Kidney (tissue), 14 donors: ENCODE results near the gene SH3GL2. TPM values are rescaled to one million over a fixed set of nuclear protein-coding genes. Genes with fewer than 3 reads are reported as not detected.

Source experiments
- DNase-seq, 5 donors: peaks; one replicate each; pipeline ENCODE4 v3.0.0-alpha.2; 2013 to 2020
- FAIRE-seq: peaks from 2 replicates; lab custom pipeline; 2012; peaks lifted over from hg19 to GRCh38; lab: Jason Lieb, UNC
- H3K27ac ChIP-seq, 2 donors: one replicate each; pipeline ENCODE4 v1.7.0; 2013; ENCODE audit warnings: low read depth in 2 of 2, low read length in 2 of 2, inconsistent platforms in 1 of 2
- H3K27me3 ChIP-seq: one replicate; pipeline ENCODE4 v1.7.1; 2013; ENCODE audit warnings: low read length, inconsistent platforms; ENCODE audit not compliant: control insufficient read depth, insufficient read depth
- H3K36me3 ChIP-seq, 3 donors: one replicate each; pipeline versions ENCODE4 v1.7.0 to v1.7.1; 2013; ENCODE audit warnings: low read length in 3 of 3, control low read depth in 1 of 3, inconsistent platforms in 1 of 3; ENCODE audit not compliant: insufficient read depth in 3 of 3, control insufficient read depth in 2 of 3
- H3K4me1 ChIP-seq, 3 donors: one replicate each; pipeline versions ENCODE4 v1.7.0 to v1.7.1; 2013; ENCODE audit warnings: low read length in 3 of 3, inconsistent platforms in 1 of 3, low read depth in 1 of 3; ENCODE audit not compliant: control insufficient read depth in 2 of 3, insufficient read depth in 2 of 3
- H3K4me3 ChIP-seq, 3 donors: one replicate each; pipeline versions ENCODE4 v1.7.0 to v1.8.1; 2013; ENCODE audit warnings: low read length in 3 of 3, control low read depth in 1 of 3, inconsistent platforms in 1 of 3
- H3K9ac ChIP-seq, 3 donors: one replicate each; pipeline versions ENCODE4 v1.7.0 to v1.7.1; 2013; ENCODE audit warnings: low read length in 3 of 3, control low read depth in 1 of 3, inconsistent platforms in 1 of 3
- H3K9me3 ChIP-seq, 3 donors: one replicate each; pipeline versions ENCODE4 v1.7.0 to v1.7.1; 2013; ENCODE audit warnings: low read length in 3 of 3, control low read depth in 1 of 3, inconsistent platforms in 1 of 3; ENCODE audit not compliant: control insufficient read depth in 2 of 3, insufficient read depth in 1 of 3
- CTCF ChIP-seq: IDR thresholded peaks from 3 replicates; pipeline ENCODE4 v1.5.1; 2012; ENCODE audit warnings: mild to moderate bottlenecking, moderate library complexity, borderline replicate concordance; ENCODE audit not compliant: insufficient read depth; ENCODE audit errors: extremely low read depth
- intact Hi-C: fragments of 100-400 bp; cut with DNase I; formaldehyde crosslinking; loops from one replicate; pipeline ENCODE4 v1.11.1; 2022
- polyA plus RNA-seq: library from polyadenylated mRNA; stranded (reverse); fragments of 350-450 nt; fragmentation: Illumina TruSeq; extraction: RNeasy Lipid Tissue Mini Kit (QIAGEN cat#74804); gene quantifications from one replicate; pipeline ENCODE4 v1.2.3, GENCODE V29; 2014; ENCODE audit warnings: low read depth, low replicate concordance; ENCODE audit not compliant: insufficient read depth
- total RNA-seq: library from RNA; stranded (reverse); fragmentation: NEBNext Ultra II Directional; extraction: Animal tissue kit (Norgen Biotek cat#: 25700); gene quantifications from one replicate; pipeline ENCODE4 v1.2.1, GENCODE V29; 2021
- donor health status: control.
- donor health status: control.
- donor health status: control.
- donor health status: control.
- donor health status: control.
- donor health status: DM: yes; HTN: yes; CAD: no.
- donor health status: Normal renal cell carcinoma (clear cell type).

Gene SH3GL2
- total and polyA plus RNA-seq, 2 donors from 2014 or later: 3.1 to 20.0 TPM

- no peak for TF ChIP-seq CTCF
- FAIRE-seq (no peak), DNase-seq (peak in 2 of 5 donors; percentile 34 to 42)
- Histone ChIP-seq H3K4me3 (no peak overlapping the region), H3K4me1 (no peaks in the 10 kb centered on the region), H3K9me3 (no peaks in the 10 kb centered on the region), H3K36me3 (no peaks in the 10 kb centered on the region), H3K27ac (no peak overlapping the region), H3K27me3 (no peaks in the 10 kb centered on the region), H3K9ac (no peak overlapping the region)
- intact Hi-C loops: no loop called here
Measured at GRCh38 chr9:17625644-17626388, 47.0 kb downstream of the SH3GL2 start.

- H3K4me1 ChIP-seq: no peaks in the 10 kb centered on the region
- H3K36me3 ChIP-seq: no peaks in the 10 kb centered on the region
- H3K27ac ChIP-seq: no peak overlapping the region
- H3K27me3 ChIP-seq: no peaks in the 10 kb centered on the region
- H3K9ac ChIP-seq: no peak overlapping the region
- DNase-seq: no peak
- intact Hi-C loops: no loop called here
- TF ChIP-seq CTCF: no peak
- H3K4me3 ChIP-seq: no peak overlapping the region
- H3K9me3 ChIP-seq: no peaks in the 10 kb centered on the region
- no peak for FAIRE-seq
Measured at GRCh38 chr9:17627641-17628040, 48.8 kb downstream of the SH3GL2 start.

- intact Hi-C loops: no loop called here
- FAIRE-seq: no peak
Measured at GRCh38 chr9:17628624-17629023, 49.8 kb downstream of the SH3GL2 start.

More at GRCh38 chr9:17628624-17629023, 49.8 kb downstream of the SH3GL2 start:
- Histone ChIP-seq H3K36me3 (no peaks in the 10 kb centered on the region), H3K27ac (no peak overlapping the region), H3K9me3 (no peaks in the 10 kb centered on the region), H3K27me3 (no peaks in the 10 kb centered on the region), H3K4me1 (no peaks in the 10 kb centered on the region), H3K9ac (no peak overlapping the region), H3K4me3 (no peak overlapping the region)
- no peak for DNase-seq
- TF ChIP-seq CTCF: no peak
